GM12872 (cell line): ENCODE data around the gene CDC42EP2.

Source experiments
- CTCF ChIP-seq: IDR thresholded peaks from 3 replicates; pipeline ENCODE4 v1.5.1; 2011; ENCODE audit warnings: low read depth, mild to moderate bottlenecking, low read length, moderate library complexity; ENCODE audit not compliant: insufficient read depth

The CDC42EP2 gene

GRCh38 chr11:65355013-65355775 lies 40.5 kb downstream of the CDC42EP2 start:
- no peak for TF ChIP-seq CTCF

GRCh38 chr11:65355776-65356393 lies 41.2 kb downstream of the CDC42EP2 start:
- no peak for TF ChIP-seq CTCF

- no peak for TF ChIP-seq CTCF
Measured at GRCh38 chr11:65356394-65356972, 41.8 kb downstream of the CDC42EP2 start.

GRCh38 chr11:65357856-65358356 lies 43.2 kb downstream of the CDC42EP2 start:
- no peak for TF ChIP-seq CTCF

GRCh38 chr11:65362320-65362931 lies 47.8 kb downstream of the CDC42EP2 start:
- TF ChIP-seq CTCF = no peak

- no peak for TF ChIP-seq CTCF
Measured at GRCh38 chr11:65362966-65363365, 48.3 kb downstream of the CDC42EP2 start.

- no peak for TF ChIP-seq CTCF
Measured at GRCh38 chr11:65363770-65364169, 49.1 kb downstream of the CDC42EP2 start.
